ENCODE results near the gene PSTPIP2.
A peak's percentile ranks its signal among the peaks of the same experiment; 100 is the strongest.
"Not testable (repeated sequence)": the region's sequence is repeated elsewhere in the genome, so short reads cannot be mapped to it uniquely, and the experiment has no call there.

Gene PSTPIP2

GRCh38 chr18:45992527-45992926, 79.5 kb downstream of the PSTPIP2 start:
- not testable (repeated sequence) for H3K4me3 Mint-ChIP-seq, H3K27me3 Mint-ChIP-seq, H3K36me3 Mint-ChIP-seq, H3K27ac Mint-ChIP-seq, H3K9me3 Mint-ChIP-seq
- H3K4me1 Mint-ChIP-seq: peaks cover 13% of the 10 kb centered on the region

DNA sequence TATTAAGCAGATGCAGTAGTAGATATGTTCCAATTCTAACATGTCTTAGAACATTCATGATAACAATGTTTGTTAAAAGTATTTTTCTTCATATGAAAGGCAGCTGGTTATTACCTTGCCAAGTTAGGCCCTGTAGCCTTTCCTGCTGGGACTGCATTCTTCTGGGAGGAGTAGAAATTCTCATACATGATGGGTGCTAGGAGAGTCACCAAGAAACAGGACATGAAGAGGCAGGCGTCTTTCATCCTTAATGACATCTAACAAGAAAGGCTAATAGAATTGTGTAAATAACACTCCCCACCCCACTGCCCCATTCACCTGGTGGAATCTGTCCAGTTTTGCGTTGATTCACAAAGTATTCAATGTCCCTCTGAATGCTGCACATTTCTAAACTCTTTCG, 80.3 kb downstream of the PSTPIP2 start:
- Mint-ChIP-seq H3K4me3 (no peak overlapping the region), H3K27me3 (no peaks in the 10 kb centered on the region), H3K4me1 (peaks cover 13% of the 10 kb centered on the region), H3K36me3 (peaks cover 8% of the 10 kb centered on the region), H3K27ac (no peak overlapping the region), H3K9me3 (no peaks in the 10 kb centered on the region)

- H3K4me3 Mint-ChIP-seq: no peak overlapping the region
- no peak overlapping the region for H3K27ac Mint-ChIP-seq
- no peaks in the 10 kb centered on the region for H3K4me1 Mint-ChIP-seq
- no peaks in the 10 kb centered on the region for H3K9me3 Mint-ChIP-seq
- peaks cover 8% of the 10 kb centered on the region for H3K36me3 Mint-ChIP-seq
- no peaks in the 10 kb centered on the region for H3K27me3 Mint-ChIP-seq
These were observed 87.4 kb downstream of the PSTPIP2 start for GRCh38 chr18:45984546-45985235.

DNA sequence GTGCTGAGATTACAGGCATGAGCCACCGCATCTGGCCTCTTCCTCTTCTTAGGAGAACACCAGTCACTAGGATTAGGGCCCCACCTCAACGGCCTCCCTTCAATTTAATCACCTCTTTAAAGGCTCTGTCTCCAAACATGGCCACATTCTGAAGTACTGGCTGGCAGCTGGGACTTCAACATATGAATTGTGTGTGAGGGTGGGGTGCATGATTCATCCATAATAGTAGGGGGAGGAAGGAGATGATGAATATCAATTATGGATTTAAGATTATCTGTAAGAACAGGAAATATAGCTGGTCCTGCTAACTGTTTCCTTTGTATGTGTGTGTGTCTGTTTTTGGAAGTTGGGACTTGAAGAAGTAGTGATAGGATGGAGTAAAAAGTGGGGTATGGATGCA, 90.2 kb downstream of the PSTPIP2 start:
- no peak overlapping the region for H3K27ac Mint-ChIP-seq
- no peaks in the 10 kb centered on the region for H3K27me3 Mint-ChIP-seq
- no peaks in the 10 kb centered on the region for H3K9me3 Mint-ChIP-seq
- H3K4me1 Mint-ChIP-seq: no peaks in the 10 kb centered on the region
- H3K4me3 Mint-ChIP-seq: no peak overlapping the region
- no peaks in the 10 kb centered on the region for H3K36me3 Mint-ChIP-seq

DNA sequence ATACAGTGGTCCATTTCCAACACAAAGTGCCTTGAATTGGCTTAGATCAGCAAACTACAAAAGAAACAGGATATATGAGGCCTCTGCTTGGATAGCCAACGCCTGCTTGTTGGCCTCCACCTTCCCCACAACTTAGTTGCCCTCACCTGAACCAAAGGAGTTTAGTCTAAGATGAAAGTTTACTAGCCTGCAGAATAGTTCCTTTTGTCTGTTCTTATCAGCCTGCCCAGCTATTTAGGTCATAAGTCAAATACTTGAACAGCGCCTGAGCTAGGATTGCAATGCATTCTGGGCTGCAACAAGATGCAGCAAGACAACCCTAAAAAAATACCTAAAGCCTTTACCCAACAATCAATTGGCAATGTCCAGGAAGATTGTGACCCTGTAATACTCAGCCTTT, 91.8 kb downstream of the PSTPIP2 start:
- Mint-ChIP-seq H3K27ac (no peak overlapping the region), H3K27me3 (no peaks in the 10 kb centered on the region), H3K9me3 (no peaks in the 10 kb centered on the region), H3K4me1 (peaks cover 3% of the 10 kb centered on the region), H3K4me3 (no peak overlapping the region), H3K36me3 (no peaks in the 10 kb centered on the region)

GRCh38 chr18:45978084-45978483, 94.0 kb downstream of the PSTPIP2 start:
- no peaks in the 10 kb centered on the region for H3K27me3 Mint-ChIP-seq
- H3K36me3 Mint-ChIP-seq: no peaks in the 10 kb centered on the region
- H3K27ac Mint-ChIP-seq: no peak overlapping the region
- H3K4me1 Mint-ChIP-seq: peaks cover 9% of the 10 kb centered on the region
- H3K9me3 Mint-ChIP-seq: no peaks in the 10 kb centered on the region
- no peak overlapping the region for H3K4me3 Mint-ChIP-seq

- no peaks in the 10 kb centered on the region for H3K36me3 Mint-ChIP-seq
- H3K27ac Mint-ChIP-seq: no peak overlapping the region
- H3K4me3 Mint-ChIP-seq: no peak overlapping the region
- H3K4me1 Mint-ChIP-seq: peaks cover 9% of the 10 kb centered on the region
- H3K9me3 Mint-ChIP-seq: no peaks in the 10 kb centered on the region
- no peaks in the 10 kb centered on the region for H3K27me3 Mint-ChIP-seq
These were observed 95.1 kb downstream of the PSTPIP2 start for GRCh38 chr18:45976974-45977373.

DNA sequence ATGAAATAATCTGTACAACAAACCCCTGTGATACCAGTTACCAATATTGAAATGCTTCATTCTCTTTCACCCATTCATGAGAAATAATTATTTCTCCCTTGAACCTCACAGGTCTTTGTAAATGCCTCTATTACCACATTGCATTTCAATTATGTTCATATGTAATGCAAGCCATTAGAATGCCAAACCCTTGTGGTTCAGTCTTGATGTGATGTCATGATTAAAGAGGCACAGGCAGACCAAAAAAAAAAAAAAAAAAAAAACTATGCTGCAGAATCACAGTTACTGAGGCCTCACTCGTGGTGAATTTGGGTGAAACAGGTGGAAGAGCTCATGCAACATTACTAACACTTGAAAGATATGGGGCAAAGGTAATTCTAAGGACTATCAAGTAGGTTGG, 95.5 kb downstream of the PSTPIP2 start:
- Mint-ChIP-seq H3K27me3 (no peaks in the 10 kb centered on the region), H3K27ac (no peak overlapping the region), H3K4me1 (peaks cover 9% of the 10 kb centered on the region), H3K9me3 (no peaks in the 10 kb centered on the region), H3K4me3 (no peak overlapping the region), H3K36me3 (no peaks in the 10 kb centered on the region)

DNA sequence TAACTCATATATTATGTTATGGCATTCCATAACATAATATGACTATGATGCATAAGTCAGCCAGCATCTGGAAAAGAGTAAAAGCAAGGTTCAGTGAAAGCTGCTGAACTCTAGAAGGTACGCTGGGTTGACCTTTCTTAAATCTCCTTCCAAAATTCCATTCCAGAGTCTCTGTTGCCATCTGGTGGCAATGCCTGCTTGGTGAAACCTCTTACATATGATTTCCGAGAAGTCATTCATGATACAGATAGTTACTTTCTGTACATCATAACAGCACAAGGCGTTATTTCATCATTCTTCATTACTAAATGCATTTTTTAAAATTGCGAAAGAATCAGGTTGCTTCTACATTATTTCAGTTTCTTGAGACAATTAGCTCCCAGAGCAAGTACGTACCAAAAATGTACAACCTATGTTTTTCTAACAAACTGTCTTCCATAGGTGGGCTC, 97.9 kb downstream of the PSTPIP2 start:
- peak overlapping the region; percentile 91 for H3K27ac Mint-ChIP-seq
- H3K27me3 Mint-ChIP-seq: no peaks in the 10 kb centered on the region
- no peaks in the 10 kb centered on the region for H3K9me3 Mint-ChIP-seq
- H3K36me3 Mint-ChIP-seq: no peaks in the 10 kb centered on the region
- no peak overlapping the region for H3K4me3 Mint-ChIP-seq
- H3K4me1 Mint-ChIP-seq: peaks cover 9% of the 10 kb centered on the region

GRCh38 chr18:45967007-45967706, 104.9 kb downstream of the PSTPIP2 start, which contains the start of gene EPG5:
TSS of gene EPG5 (minus strand) at chr18:45967329. CDS start at chr18:45967239, 90 bp downstream.
- H3K27ac Mint-ChIP-seq: peak within 1 kb of the TSS; percentile 99
- H3K36me3 Mint-ChIP-seq: peaks cover 9% of the 10 kb centered on the region
- H3K27me3 Mint-ChIP-seq: no peaks in the 10 kb centered on the region
- peak within 1 kb of the TSS; percentile 95 for H3K4me3 Mint-ChIP-seq
- peaks cover 42% of the 10 kb centered on the region for H3K4me1 Mint-ChIP-seq
- no peaks in the 10 kb centered on the region for H3K9me3 Mint-ChIP-seq

DNA sequence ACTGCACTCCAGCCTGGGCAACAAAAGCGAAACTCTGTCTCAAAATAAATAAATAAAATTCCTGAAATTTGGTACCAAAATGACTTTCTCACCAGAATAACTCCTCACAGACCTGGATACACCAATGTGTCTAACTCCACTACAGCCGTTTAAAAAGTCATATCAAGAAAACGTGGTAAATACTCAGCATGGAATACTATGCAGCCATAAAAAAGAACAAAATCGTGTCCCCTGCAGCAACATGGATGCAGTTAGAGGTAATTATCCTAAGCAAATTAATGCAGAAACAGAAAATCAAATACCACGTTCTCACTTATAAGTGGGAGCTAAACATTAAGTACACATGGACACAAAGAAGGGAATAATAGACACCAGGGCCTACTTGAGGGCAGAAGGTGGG, 107.1 kb downstream of the PSTPIP2 start:
- Mint-ChIP-seq H3K4me1 (peaks cover 62% of the 10 kb centered on the region), H3K36me3 (peaks cover 13% of the 10 kb centered on the region), H3K4me3 (peak overlapping the region; percentile 67), H3K27ac (peak overlapping the region; percentile 89)
- H3K27me3 Mint-ChIP-seq, H3K9me3 Mint-ChIP-seq: not testable (repeated sequence)

DNA sequence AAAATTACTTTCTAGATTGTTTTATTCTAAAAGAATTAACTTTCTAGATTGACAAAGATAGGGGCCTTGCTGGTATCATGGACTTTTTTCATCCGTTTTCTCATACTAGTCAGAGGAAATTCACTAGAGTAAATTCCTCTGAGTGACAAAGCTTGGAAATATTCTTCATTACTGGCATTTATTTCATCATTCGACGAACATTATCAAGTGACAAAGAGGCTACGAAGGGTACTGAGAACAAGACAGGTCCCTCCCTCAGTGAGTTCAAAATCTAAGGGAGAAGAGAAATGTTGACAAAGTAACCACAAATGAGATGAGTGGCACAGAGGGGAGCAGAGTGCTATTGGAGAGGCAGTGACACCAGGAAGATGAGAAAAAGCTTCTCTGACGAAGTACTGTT, 109.2 kb downstream of the PSTPIP2 start:
- Mint-ChIP-seq H3K27me3 (no peaks in the 10 kb centered on the region), H3K36me3 (peaks cover 13% of the 10 kb centered on the region), H3K9me3 (no peaks in the 10 kb centered on the region), H3K27ac (peak overlapping the region; percentile 96), H3K4me1 (peaks cover 71% of the 10 kb centered on the region), H3K4me3 (peak overlapping the region; percentile 75)

- Mint-ChIP-seq H3K4me3 (peak overlapping the region; percentile 4), H3K4me1 (peaks cover 71% of the 10 kb centered on the region), H3K27me3 (no peaks in the 10 kb centered on the region), H3K9me3 (no peaks in the 10 kb centered on the region), H3K36me3 (peaks cover 13% of the 10 kb centered on the region), H3K27ac (peak overlapping the region; percentile 96)
These were observed 109.6 kb downstream of the PSTPIP2 start for GRCh38 chr18:45962461-45962860.

GRCh38 chr18:45959484-45959883, 112.6 kb downstream of the PSTPIP2 start:
- H3K9me3 Mint-ChIP-seq, H3K27me3 Mint-ChIP-seq, H3K27ac Mint-ChIP-seq, H3K4me3 Mint-ChIP-seq: not testable (repeated sequence)
- peaks cover 63% of the 10 kb centered on the region for H3K4me1 Mint-ChIP-seq
- H3K36me3 Mint-ChIP-seq: peaks cover 15% of the 10 kb centered on the region

DNA sequence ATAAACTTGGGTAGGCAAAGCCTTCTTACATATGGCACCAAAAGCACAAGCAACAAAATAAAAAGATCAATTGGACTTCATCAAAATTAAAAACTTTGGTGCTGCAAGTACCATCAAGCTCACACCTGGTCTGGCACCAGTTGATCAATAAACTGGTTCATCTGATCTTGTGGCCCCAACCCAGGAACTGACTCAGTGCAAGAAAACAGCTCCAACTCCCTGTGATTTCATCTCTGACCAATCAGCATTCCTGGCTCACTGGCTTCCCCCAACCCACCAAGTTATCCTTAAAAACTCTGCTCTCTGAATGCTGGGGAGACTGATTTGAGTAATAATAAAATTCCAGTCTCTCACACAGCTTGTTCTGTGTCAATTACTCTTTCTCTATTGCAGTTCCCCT, 113.3 kb downstream of the PSTPIP2 start:
- Mint-ChIP-seq H3K4me3 (no peak overlapping the region), H3K9me3 (no peaks in the 10 kb centered on the region), H3K27me3 (no peaks in the 10 kb centered on the region), H3K27ac (no peak overlapping the region), H3K4me1 (peaks cover 62% of the 10 kb centered on the region), H3K36me3 (peaks cover 15% of the 10 kb centered on the region)

- H3K27me3 Mint-ChIP-seq: no peaks in the 10 kb centered on the region
- no peak overlapping the region for H3K4me3 Mint-ChIP-seq
- H3K27ac Mint-ChIP-seq: no peak overlapping the region
- H3K9me3 Mint-ChIP-seq: no peaks in the 10 kb centered on the region
- H3K4me1 Mint-ChIP-seq: peaks cover 61% of the 10 kb centered on the region
- peaks cover 18% of the 10 kb centered on the region for H3K36me3 Mint-ChIP-seq
These were observed 114.0 kb downstream of the PSTPIP2 start for GRCh38 chr18:45958027-45958426.

Data from activated naive CD4-positive, alpha-beta T cell treated with anti-CD3 and anti-CD28 coated beads, Interleukin-2, amount 50 U/mL, for 24 hours (primary cell).